Stomach (tissue), 4 donors: ENCODE data around the gene GNL3.

Source experiments
- CTCF ChIP-seq, 7 experiments: fragments of 450-650 bp in 4 of 7; fragments of 200-600 bp in 3 of 7; sonication (generic) in 3 of 7; IDR thresholded peaks; one replicate each; pipeline ENCODE4 v1.5.1; 2016 to 2019; ENCODE audit warnings: antibody characterized with exemption in 7 of 7, control low read depth in 2 of 7, mild to moderate bottlenecking in 1 of 7
- POLR2A ChIP-seq, 4 donors: fragments of 450-650 bp; IDR thresholded peaks; one replicate each; pipeline ENCODE4 v1.6.1; 2016; ENCODE audit warnings: antibody characterized with exemption in 4 of 4, control low read depth in 2 of 4, mild to moderate bottlenecking in 1 of 4, moderate library complexity in 1 of 4
- POLR2AphosphoS5 ChIP-seq, 3 donors: sonication (generic); formaldehyde crosslinking; IDR thresholded peaks; one replicate each; pipeline ENCODE4 v1.6.1; 2016; ENCODE audit warnings: antibody characterized with exemption in 3 of 3

GRCh38 chr3:52681596-52681995 is 4.2 kb upstream of the GNL3 start:
- TF ChIP-seq POLR2A (IDR thresholded peaks at IDR 0.05) (no peak), CTCF (IDR thresholded peaks at IDR 0.05) (no peak), POLR2AphosphoS5 (IDR thresholded peaks at IDR 0.05) (no peak)
